Kidney epithelial cell (primary cell): ENCODE data around the gene STX16. TPM values are rescaled to one million over a fixed set of nuclear protein-coding genes. Genes with fewer than 3 reads are reported as not detected.

ENCODE experiments used
- DNase-seq: peaks from one replicate; pipeline ENCODE4 v3.0.0-alpha.2; 2010; ENCODE audit warnings: low read depth
- H3K27me3 ChIP-seq: 2 replicates; pipeline ENCODE4 v1.6.0; 2011; ENCODE audit warnings: low read length; ENCODE audit not compliant: control insufficient read depth, insufficient read depth
- H3K36me3 ChIP-seq: 2 replicates; pipeline ENCODE4 v1.5.1; 2011; ENCODE audit warnings: low read length; ENCODE audit not compliant: control insufficient read depth, insufficient read depth
- H3K4me3 ChIP-seq: 2 replicates; pipeline ENCODE4 v1.5.1; 2011; ENCODE audit warnings: low read depth, mild to moderate bottlenecking, control low read depth, low read length
- CTCF ChIP-seq: IDR thresholded peaks from 2 replicates; pipeline ENCODE4 v1.5.1; 2011; ENCODE audit warnings: mild to moderate bottlenecking, moderate library complexity, low read length, control low read depth, inconsistent platforms; ENCODE audit not compliant: insufficient read depth, poor library complexity, severe bottlenecking
- total RNA-seq: library from RNA; depleted of rRNA; stranded (reverse); fragments of >200 nt; gene quantifications from 2 replicates; pipeline ENCODE4 v1.2.3, GENCODE V29; 2015

STX16 gene
- total RNA-seq, 1 donor from 2014 or later: 53.6 TPM

GRCh38 chr20:58669287-58670006 lies 18.4 kb downstream of the STX16 start:
- DNase-seq: no peak
- Histone ChIP-seq H3K36me3 (no peaks in the 10 kb centered on the region), H3K27me3 (no peaks in the 10 kb centered on the region), H3K4me3 (no peak overlapping the region)
- no peak for TF ChIP-seq CTCF

- no peaks in the 10 kb centered on the region for H3K36me3 ChIP-seq
Observed at GRCh38 chr20:58670102-58670501, 19.0 kb downstream of the STX16 start.

GRCh38 chr20:58670659-58671058 lies 19.6 kb downstream of the STX16 start:
- no peaks in the 10 kb centered on the region for H3K27me3 ChIP-seq
- TF ChIP-seq CTCF: no peak
- no peak overlapping the region for H3K4me3 ChIP-seq
- no peak for DNase-seq
- no peaks in the 10 kb centered on the region for H3K36me3 ChIP-seq

More at GRCh38 chr20:58670102-58670501, 19.0 kb downstream of the STX16 start:
- DNase-seq: no peak
- TF ChIP-seq CTCF: no peak
- Histone ChIP-seq H3K27me3 (no peaks in the 10 kb centered on the region), H3K4me3 (no peak overlapping the region)

- TF ChIP-seq CTCF: no peak
- no peak overlapping the region for H3K4me3 ChIP-seq
- H3K27me3 ChIP-seq: no peaks in the 10 kb centered on the region
- no peak for DNase-seq
- no peaks in the 10 kb centered on the region for H3K36me3 ChIP-seq
Observed at GRCh38 chr20:58673119-58673518, 22.0 kb downstream of the STX16 start.

GRCh38 chr20:58675146-58675584 lies 24.1 kb downstream of the STX16 start:
- Histone ChIP-seq H3K4me3 (no peak overlapping the region), H3K27me3 (no peaks in the 10 kb centered on the region), H3K36me3 (no peaks in the 10 kb centered on the region)
- DNase-seq: no peak
- no peak for TF ChIP-seq CTCF

- Histone ChIP-seq H3K27me3 (no peaks in the 10 kb centered on the region), H3K4me3 (no peak overlapping the region), H3K36me3 (no peaks in the 10 kb centered on the region)
- no peak for DNase-seq
- TF ChIP-seq CTCF: no peak
Observed at GRCh38 chr20:58675641-58676040, 24.6 kb downstream of the STX16 start.
